ENCODE results near the gene PIAS4. TPM values are rescaled to one million over a fixed set of nuclear protein-coding genes. Genes with fewer than 3 reads are reported as not detected.
A peak's percentile ranks its signal among the peaks of the same experiment; 100 is the strongest.

The PIAS4 gene
- total and polyA plus RNA-seq, 2 experiments from 2014 or later, result 6.9 to 16.8 TPM

DNA sequence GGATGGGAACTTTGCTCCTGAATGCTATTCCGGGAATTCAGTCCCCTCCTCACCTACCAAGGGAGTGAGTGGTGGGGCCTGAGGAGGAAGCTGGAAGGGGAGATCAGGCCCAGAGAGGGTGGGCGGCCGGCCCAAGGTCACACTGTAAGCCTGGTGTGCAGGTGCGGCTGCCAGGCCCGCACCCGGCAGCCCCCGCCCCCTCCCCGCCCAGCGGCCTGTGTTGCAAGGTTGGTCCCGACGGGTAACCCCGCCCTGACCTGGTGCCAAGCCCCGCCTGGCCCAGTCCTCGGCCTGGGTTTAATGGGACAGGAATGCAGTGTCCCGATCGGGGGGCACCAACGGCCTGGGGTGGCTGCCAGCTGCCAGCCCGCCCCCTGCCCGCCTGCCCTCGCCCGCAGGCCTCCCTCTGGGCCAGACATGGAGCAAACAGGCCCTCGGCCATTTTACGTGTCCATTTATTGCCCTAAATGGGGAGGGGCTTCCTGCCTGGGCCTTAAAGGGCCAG is 53.7 kb downstream of the PIAS4 start:
- Histone ChIP-seq H3K27me3 (replicated peaks; ENCODE audit: insufficient read depth) (no peaks in the 10 kb centered on the region), H2AFZ (no peak overlapping the region), H3K4me1 (ENCODE audit: insufficient read depth) (peaks cover 51% of the 10 kb centered on the region), H3K9me2 (ENCODE audit: insufficient read depth) (no peaks in the 10 kb centered on the region), H3K79me2 (ENCODE audit: insufficient read depth) (peaks cover 88% of the 10 kb centered on the region), H3K9ac (peak overlapping the region; percentile 85), H3F3A (ENCODE audit: insufficient read depth) (peaks cover 15% of the 10 kb centered on the region), H3K4me2 (ENCODE audit: unreplicated experiment) (peak overlapping the region; percentile 77), H3K4me3 (peak overlapping the region; percentile 82), H3K27ac (peak overlapping the region; percentile 95), H4K20me1 (ENCODE audit: insufficient read depth) (peaks cover 3% of the 10 kb centered on the region; the same call in 1 of the 2 replicates), H3K36me3 (ENCODE audit: low read depth) (no peaks in the 10 kb centered on the region), H3K9me3 (ENCODE audit: low read depth) (no peaks in the 10 kb centered on the region)
- TF ChIP-seq EZH2phosphoT487 (IDR thresholded peaks at IDR 0.05; ENCODE audit: insufficient read depth, low read depth), result no peak
- TF ChIP-seq EZH2 (IDR thresholded peaks at IDR 0.05; ENCODE audit: insufficient read depth, poor library complexity, severe bottlenecking), result no peak
- WGBS, 2 experiments (ENCODE audit: low coverage in 1 of 2, low lambda C conversion rate in 2 of 2, missing lambda C conversion rate in 2 of 2), result 9 to 18% methylated on average over 8 to 22 of the region's 23 CpGs
- peak; percentile 81 for DNase-seq
- in situ Hi-C loops (cut with MboI), result no loop called here

DNA sequence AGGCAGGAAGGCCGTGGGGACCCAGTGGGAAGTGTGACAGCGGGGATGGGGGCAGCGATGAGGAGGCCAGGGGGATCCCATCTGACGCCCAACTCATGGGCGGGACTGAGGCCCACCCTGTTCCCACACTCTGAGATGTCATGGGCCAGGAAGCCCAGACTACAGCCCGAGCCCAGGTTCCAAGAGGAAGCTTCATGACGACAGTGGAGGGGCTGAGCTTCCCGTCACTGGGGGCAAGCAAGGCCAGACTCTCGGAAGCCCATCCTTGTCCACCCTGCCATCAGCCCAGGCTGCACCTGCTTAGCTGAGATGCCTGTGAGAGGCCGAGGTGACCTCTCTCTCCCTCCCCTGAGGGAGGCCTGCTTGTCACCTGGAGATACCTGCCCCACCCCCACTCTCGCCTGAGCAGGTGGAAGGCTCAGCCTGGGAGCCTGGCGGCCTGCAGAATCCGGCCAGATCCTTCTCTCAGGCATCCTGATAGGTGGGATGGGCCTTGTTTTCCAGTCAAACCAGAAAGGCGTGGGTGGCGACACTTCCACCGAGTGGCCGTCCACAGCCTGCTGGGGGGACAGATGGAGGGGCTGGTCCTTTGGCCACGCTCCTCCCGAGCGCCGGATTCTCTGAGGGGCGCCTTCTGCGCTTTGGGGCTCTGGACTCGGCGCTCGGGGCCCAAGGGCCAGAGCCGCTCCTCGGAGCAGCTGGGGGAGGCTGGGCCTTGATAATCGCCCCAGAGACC is 54.3 kb downstream of the PIAS4 start:
- peak overlapping the region; percentile 82 for H3K4me3 ChIP-seq
- no peaks in the 10 kb centered on the region for H3K9me3 ChIP-seq (ENCODE audit: low read depth)
- H2AFZ ChIP-seq, result no peak overlapping the region
- no peak for TF ChIP-seq EZH2 (IDR thresholded peaks at IDR 0.05; ENCODE audit: insufficient read depth, poor library complexity, severe bottlenecking)
- no peak for TF ChIP-seq EZH2phosphoT487 (IDR thresholded peaks at IDR 0.05; ENCODE audit: insufficient read depth, low read depth)
- no peaks in the 10 kb centered on the region for H3K27me3 ChIP-seq (replicated peaks; ENCODE audit: insufficient read depth)
- peaks cover 51% of the 10 kb centered on the region for H3K4me1 ChIP-seq (ENCODE audit: insufficient read depth)
- H4K20me1 ChIP-seq (ENCODE audit: insufficient read depth), result peaks cover 3% of the 10 kb centered on the region; the same call in 1 of the 2 replicates
- peaks cover 82% of the 10 kb centered on the region for H3K79me2 ChIP-seq (ENCODE audit: insufficient read depth)
- peak; percentile 39 for DNase-seq
- H3K36me3 ChIP-seq (ENCODE audit: low read depth), result no peaks in the 10 kb centered on the region
- WGBS, 2 experiments (ENCODE audit: low coverage in 1 of 2, low lambda C conversion rate in 2 of 2, missing lambda C conversion rate in 2 of 2), result 53 to 58% methylated on average over 25 to 29 of the region's 29 CpGs
- H3K27ac ChIP-seq, result peak overlapping the region; percentile 95
- H3F3A ChIP-seq (ENCODE audit: insufficient read depth), result peaks cover 14% of the 10 kb centered on the region
- peak overlapping the region; percentile 77 for H3K4me2 ChIP-seq (ENCODE audit: unreplicated experiment)
- H3K9me2 ChIP-seq (ENCODE audit: insufficient read depth), result no peaks in the 10 kb centered on the region
- in situ Hi-C loops (cut with MboI), result no loop called here
- H3K9ac ChIP-seq, result peak overlapping the region; percentile 85

DNA sequence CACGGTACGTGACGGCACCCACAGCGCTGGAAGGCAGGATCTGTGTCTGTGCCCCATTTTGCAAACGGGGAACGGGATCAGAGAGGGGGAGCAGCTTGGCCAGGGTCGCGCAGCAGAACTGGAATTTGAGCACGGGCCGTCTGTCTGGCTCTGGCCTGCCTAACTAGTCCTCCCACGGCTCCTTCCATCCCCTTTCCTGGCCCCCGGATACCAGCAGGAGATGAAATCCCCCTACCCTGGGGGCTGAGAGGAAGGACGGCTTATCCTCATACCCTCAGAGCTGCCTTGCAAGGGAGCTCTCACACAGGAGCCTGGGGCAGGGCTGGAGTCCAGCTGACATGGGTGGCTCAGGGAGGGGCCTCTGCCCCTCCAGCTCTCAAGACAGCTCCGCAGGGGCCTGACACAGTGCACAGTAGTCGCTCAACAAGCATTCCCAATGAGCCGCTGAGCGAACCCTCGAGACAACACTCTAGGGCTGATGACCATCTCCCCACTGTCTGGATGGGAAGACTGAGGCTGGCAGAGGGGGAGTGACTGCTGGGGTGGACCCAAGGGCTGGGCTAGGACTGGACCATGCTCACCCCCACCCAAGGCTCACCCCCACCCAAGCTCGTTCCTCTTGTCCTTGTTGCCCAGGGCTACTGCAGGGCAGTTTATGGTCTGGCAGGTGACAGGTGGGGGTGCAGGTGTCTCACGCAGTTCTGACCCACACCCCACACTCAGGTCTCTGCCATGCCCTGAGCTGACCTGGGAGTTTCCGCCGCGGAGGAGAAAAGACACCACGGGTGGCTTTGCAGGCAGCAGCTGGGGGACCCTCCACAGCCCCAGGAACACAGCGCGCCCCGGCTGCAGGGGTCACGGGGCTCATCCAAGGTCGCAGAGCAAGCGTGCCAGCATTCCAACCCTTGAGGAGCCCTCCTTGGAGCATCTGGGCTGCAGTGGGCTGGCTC is 55.2 kb downstream of the PIAS4 start:
- Histone ChIP-seq H2AFZ (no peak overlapping the region), H3K9ac (peak overlapping the region; percentile 85; the same call in 1 of the 2 replicates), H3K27me3 (replicated peaks; ENCODE audit: insufficient read depth) (no peaks in the 10 kb centered on the region), H3K4me3 (peak overlapping the region; percentile 82), H3K4me1 (ENCODE audit: insufficient read depth) (peaks cover 50% of the 10 kb centered on the region), H4K20me1 (ENCODE audit: insufficient read depth) (peaks cover 3% of the 10 kb centered on the region; the same call in 1 of the 2 replicates), H3F3A (ENCODE audit: insufficient read depth) (peaks cover 6% of the 10 kb centered on the region; the same call in 1 of the 2 replicates), H3K9me3 (ENCODE audit: low read depth) (no peaks in the 10 kb centered on the region), H3K36me3 (ENCODE audit: low read depth) (no peaks in the 10 kb centered on the region), H3K4me2 (ENCODE audit: unreplicated experiment) (peak overlapping the region; percentile 77), H3K9me2 (ENCODE audit: insufficient read depth) (no peaks in the 10 kb centered on the region), H3K27ac (peak overlapping the region; percentile 95; the same call in 1 of the 2 replicates), H3K79me2 (ENCODE audit: insufficient read depth) (peaks cover 73% of the 10 kb centered on the region)
- 48 to 52% methylated on average over 28 to 29 of the region's 30 CpGs for WGBS, 2 experiments (ENCODE audit: low coverage in 1 of 2, low lambda C conversion rate in 2 of 2, missing lambda C conversion rate in 2 of 2)
- peak; percentile 36 for DNase-seq
- in situ Hi-C loops (cut with MboI), result no loop called here
- TF ChIP-seq EZH2 (IDR thresholded peaks at IDR 0.05; ENCODE audit: insufficient read depth, poor library complexity, severe bottlenecking), result no peak
- TF ChIP-seq EZH2phosphoT487 (IDR thresholded peaks at IDR 0.05; ENCODE audit: insufficient read depth, low read depth), result no peak
